Measurements from ENCODE around the gene MITF. TPM values are rescaled to one million over a fixed set of nuclear protein-coding genes. Genes with fewer than 3 reads are reported as not detected.

Gene MITF
- total RNA-seq, 4 donors from 2014 or later: 19.4 to 35.3 (median 21.7) TPM

- Histone ChIP-seq H3K4me1 (peaks cover 21% of the 10 kb centered on the region), H3K4me3 (no peak overlapping the region), H3K36me3 (no peaks in the 10 kb centered on the region), H3K27ac (no peak overlapping the region), H3K9me3 (no peaks in the 10 kb centered on the region), H3K27me3 (no peaks in the 10 kb centered on the region)
- no peak for DNase-seq (ENCODE audit: low spot score in 2 of 2)
- TF ChIP-seq POLR2A (IDR thresholded peaks at IDR 0.05) (no peak), EP300 (IDR thresholded peaks at IDR 0.05) (no peak), CTCF (IDR thresholded peaks at IDR 0.05) (no peak), POLR2AphosphoS5 (IDR thresholded peaks at IDR 0.05) (no peak)
- 81% methylated on average over 4 of the region's 4 CpGs for WGBS
Measured at GRCh38 chr3:69805491-69805890, 66.2 kb downstream of the MITF start.

- Histone ChIP-seq H3K9me3 (no peaks in the 10 kb centered on the region), H3K27me3 (no peaks in the 10 kb centered on the region), H3K4me3 (no peak overlapping the region), H3K27ac (no peak overlapping the region), H3K4me1 (peaks cover 23% of the 10 kb centered on the region), H3K36me3 (no peaks in the 10 kb centered on the region)
- no peak for DNase-seq (ENCODE audit: low spot score in 2 of 2)
- TF ChIP-seq POLR2A (IDR thresholded peaks at IDR 0.05): no peak
- TF ChIP-seq EP300 (IDR thresholded peaks at IDR 0.05): no peak
- TF ChIP-seq CTCF (IDR thresholded peaks at IDR 0.05): no peak
- TF ChIP-seq POLR2AphosphoS5 (IDR thresholded peaks at IDR 0.05): no peak
- WGBS: 33% methylated on average over 1 of the region's 1 CpG
Measured at GRCh38 chr3:69806735-69807438, 67.6 kb downstream of the MITF start.

GRCh38 chr3:69807674-69808073, 68.4 kb downstream of the MITF start:
- Histone ChIP-seq H3K27me3 (no peaks in the 10 kb centered on the region), H3K4me1 (peaks cover 26% of the 10 kb centered on the region), H3K36me3 (no peaks in the 10 kb centered on the region), H3K9me3 (no peaks in the 10 kb centered on the region), H3K27ac (no peak overlapping the region), H3K4me3 (no peak overlapping the region)
- TF ChIP-seq EP300 (IDR thresholded peaks at IDR 0.05) (no peak), CTCF (IDR thresholded peaks at IDR 0.05) (no peak), POLR2AphosphoS5 (IDR thresholded peaks at IDR 0.05) (no peak), POLR2A (IDR thresholded peaks at IDR 0.05) (no peak)
- no peak for DNase-seq (ENCODE audit: low spot score in 2 of 2)
- WGBS: 100% methylated on average over 1 of the region's 1 CpG

GRCh38 chr3:69809076-69809835, 70.0 kb downstream of the MITF start:
- Histone ChIP-seq H3K4me1 (peaks cover 21% of the 10 kb centered on the region), H3K36me3 (no peaks in the 10 kb centered on the region), H3K27me3 (no peaks in the 10 kb centered on the region), H3K9me3 (no peaks in the 10 kb centered on the region), H3K27ac (no peak overlapping the region), H3K4me3 (no peak overlapping the region)
- DNase-seq (ENCODE audit: low spot score in 2 of 2): no peak
- 71% methylated on average over 1 of the region's 1 CpG for WGBS
- TF ChIP-seq POLR2A (IDR thresholded peaks at IDR 0.05) (no peak), POLR2AphosphoS5 (IDR thresholded peaks at IDR 0.05) (no peak), EP300 (IDR thresholded peaks at IDR 0.05) (no peak)

GRCh38 chr3:69811452-69812401, 72.5 kb downstream of the MITF start:
- Histone ChIP-seq H3K27me3 (no peaks in the 10 kb centered on the region), H3K4me3 (no peak overlapping the region), H3K36me3 (no peaks in the 10 kb centered on the region), H3K4me1 (peaks cover 20% of the 10 kb centered on the region), H3K27ac (no peak overlapping the region), H3K9me3 (no peaks in the 10 kb centered on the region)
- no peak for TF ChIP-seq POLR2AphosphoS5 (IDR thresholded peaks at IDR 0.05)
- 75% methylated on average over 4 of the region's 4 CpGs for WGBS
- DNase-seq (ENCODE audit: low spot score in 2 of 2): no peak

Data from suprapubic skin (tissue), 4 donors.